Smooth muscle cell (in vitro differentiated cells): ENCODE data around the gene PCNP. TPM values are rescaled to one million over a fixed set of nuclear protein-coding genes. Genes with fewer than 3 reads are reported as not detected.

ENCODE experiments used
- DNase-seq: peaks from one replicate; lab custom pipeline; 2025; ENCODE audit not compliant: unreplicated experiment; lab: John Stamatoyannopoulos, UW
- H2AFZ ChIP-seq: fragments of 200-600 bp; sonication (generic); 2 replicates; pipeline ENCODE4 v1.6.0; 2016; ENCODE audit warnings: antibody characterized with exemption, low read depth, mild to moderate bottlenecking
- H3F3A ChIP-seq: fragments of 200-600 bp; sonication (generic); 2 replicates; pipeline ENCODE4 v1.6.0; 2017; ENCODE audit warnings: antibody characterized with exemption, low read depth
- H3K27ac ChIP-seq: fragments of 200-600 bp; sonication (generic); 2 replicates; pipeline ENCODE4 v1.5.1; 2016; ENCODE audit warnings: low read depth, mild to moderate bottlenecking
- H3K27me3 ChIP-seq: fragments of 200-600 bp; sonication (generic); 2 replicates; pipeline ENCODE4 v1.6.1; 2016; ENCODE audit warnings: low read depth, mild to moderate bottlenecking
- H3K36me3 ChIP-seq: fragments of 200-600 bp; sonication (generic); 2 replicates; pipeline ENCODE4 v1.5.1; 2016; ENCODE audit warnings: low read depth
- H3K4me1 ChIP-seq: fragments of 200-600 bp; sonication (generic); 2 replicates; pipeline ENCODE4 v1.5.1; 2016; ENCODE audit warnings: low read depth
- H3K4me2 ChIP-seq: fragments of 200-600 bp; sonication (generic); 2 replicates; pipeline ENCODE4 v1.6.0; 2016; ENCODE audit warnings: mild to moderate bottlenecking
- H3K4me3 ChIP-seq: fragments of 200-600 bp; sonication (generic); 2 replicates; pipeline ENCODE4 v1.5.1; 2016; ENCODE audit warnings: mild to moderate bottlenecking
- H3K79me2 ChIP-seq: fragments of 200-600 bp; sonication (generic); 2 replicates; pipeline ENCODE4 v1.6.0; 2016; ENCODE audit warnings: low read depth, mild to moderate bottlenecking
- H3K9ac ChIP-seq: fragments of 200-600 bp; sonication (generic); 2 replicates; pipeline ENCODE4 v1.6.0; 2016; ENCODE audit warnings: low read depth
- H3K9me3 ChIP-seq: fragments of 200-600 bp; sonication (generic); replicated peaks from 2 replicates; pipeline ENCODE4 v1.5.1; 2016; ENCODE audit warnings: low read depth
- H4K20me1 ChIP-seq: fragments of 200-600 bp; sonication (generic); 2 replicates; pipeline ENCODE4 v1.6.0; 2016; ENCODE audit warnings: low read depth
- WGBS: methylation state at CpG from one replicate; pipeline ENCODE4 v1.1.7; 2016; ENCODE audit warnings: low lambda C conversion rate; 5-methylcytosine and 5-hydroxymethylcytosine counted together
- polyA plus RNA-seq: library from polyadenylated mRNA; unstranded; fragments of >200 nt; fragmentation: Nextera tagmentation; extraction: Ambion mirVana; gene quantifications from 2 replicates; pipeline ENCODE4 v1.2.1, GENCODE V29; 2016
- total RNA-seq: library from RNA; depleted of rRNA; stranded (reverse); fragments of >200 nt; gene quantifications from 2 replicates; pipeline ENCODE4 v1.2.3, GENCODE V29; 2014
- TF ChIP-seq, protein P1 (sequence below): fragments of 200-600 bp; sonication (generic); IDR thresholded peaks from 2 replicates; pipeline ENCODE4 v1.5.1; 2017; ENCODE audit warnings: borderline replicate concordance, mild to moderate bottlenecking, antibody characterized with exemption; ENCODE audit not compliant: insufficient read depth, poor library complexity, severe bottlenecking

The PCNP gene
- total and polyA plus RNA-seq, 2 experiments from 2014 or later: 105 to 137 TPM

DNA sequence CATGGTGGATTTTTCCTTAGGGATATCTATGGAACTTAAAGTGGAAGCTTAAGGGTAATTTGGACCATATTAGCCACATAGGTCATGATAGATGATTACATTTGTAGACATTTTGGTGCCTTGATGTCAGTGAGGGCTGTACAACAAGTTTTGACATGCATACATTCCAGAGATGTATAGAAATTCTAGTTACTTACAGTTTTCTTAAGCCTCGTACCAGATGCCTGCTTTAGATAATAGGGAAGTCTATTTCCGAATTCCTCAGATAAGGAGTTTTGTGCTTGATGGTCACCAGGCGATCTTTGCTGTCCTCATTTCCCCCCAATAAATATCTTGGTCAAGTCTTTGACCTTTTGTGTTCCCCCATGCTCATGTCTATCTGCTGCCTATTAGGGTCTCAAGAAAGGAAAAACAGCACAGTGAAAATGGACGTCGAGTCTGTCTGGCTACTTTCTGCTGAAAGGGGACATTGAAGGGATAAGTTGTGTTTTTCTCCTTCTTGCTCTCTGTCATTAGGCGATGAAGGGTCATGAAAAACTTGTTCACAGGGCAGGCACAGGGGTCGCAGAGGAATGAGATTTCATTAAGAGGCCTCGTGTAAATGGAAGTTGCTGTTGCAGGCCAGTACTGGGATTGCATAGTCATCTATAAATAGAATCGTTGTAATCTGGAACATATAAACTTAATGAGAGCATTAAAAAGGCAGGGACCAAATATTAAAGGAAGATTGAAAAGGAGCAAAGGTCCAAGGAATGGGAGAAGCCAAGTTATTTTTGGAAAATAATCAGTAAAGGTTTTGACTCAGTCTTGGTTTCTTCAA, 41.0 kb upstream of the PCNP start:
- Histone ChIP-seq H3K4me2 (peak overlapping the region; percentile 63), H2AFZ (peak overlapping the region; percentile 66), H3K27ac (peak overlapping the region; percentile 88), H3K9me3 (no peaks in the 10 kb centered on the region), H3K79me2 (no peaks in the 10 kb centered on the region), H3K4me3 (no peak overlapping the region), H3K9ac (peak overlapping the region; percentile 65), H3F3A (peaks cover 8% of the 10 kb centered on the region), H3K27me3 (no peaks in the 10 kb centered on the region), H3K36me3 (no peaks in the 10 kb centered on the region), H4K20me1 (no peaks in the 10 kb centered on the region), H3K4me1 (peaks cover 14% of the 10 kb centered on the region)
- no peak for DNase-seq
- TF ChIP-seq, protein P1, sequence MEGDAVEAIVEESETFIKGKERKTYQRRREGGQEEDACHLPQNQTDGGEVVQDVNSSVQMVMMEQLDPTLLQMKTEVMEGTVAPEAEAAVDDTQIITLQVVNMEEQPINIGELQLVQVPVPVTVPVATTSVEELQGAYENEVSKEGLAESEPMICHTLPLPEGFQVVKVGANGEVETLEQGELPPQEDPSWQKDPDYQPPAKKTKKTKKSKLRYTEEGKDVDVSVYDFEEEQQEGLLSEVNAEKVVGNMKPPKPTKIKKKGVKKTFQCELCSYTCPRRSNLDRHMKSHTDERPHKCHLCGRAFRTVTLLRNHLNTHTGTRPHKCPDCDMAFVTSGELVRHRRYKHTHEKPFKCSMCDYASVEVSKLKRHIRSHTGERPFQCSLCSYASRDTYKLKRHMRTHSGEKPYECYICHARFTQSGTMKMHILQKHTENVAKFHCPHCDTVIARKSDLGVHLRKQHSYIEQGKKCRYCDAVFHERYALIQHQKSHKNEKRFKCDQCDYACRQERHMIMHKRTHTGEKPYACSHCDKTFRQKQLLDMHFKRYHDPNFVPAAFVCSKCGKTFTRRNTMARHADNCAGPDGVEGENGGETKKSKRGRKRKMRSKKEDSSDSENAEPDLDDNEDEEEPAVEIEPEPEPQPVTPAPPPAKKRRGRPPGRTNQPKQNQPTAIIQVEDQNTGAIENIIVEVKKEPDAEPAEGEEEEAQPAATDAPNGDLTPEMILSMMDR: no peak
- 28% methylated on average over 9 of the region's 9 CpGs for WGBS

DNA sequence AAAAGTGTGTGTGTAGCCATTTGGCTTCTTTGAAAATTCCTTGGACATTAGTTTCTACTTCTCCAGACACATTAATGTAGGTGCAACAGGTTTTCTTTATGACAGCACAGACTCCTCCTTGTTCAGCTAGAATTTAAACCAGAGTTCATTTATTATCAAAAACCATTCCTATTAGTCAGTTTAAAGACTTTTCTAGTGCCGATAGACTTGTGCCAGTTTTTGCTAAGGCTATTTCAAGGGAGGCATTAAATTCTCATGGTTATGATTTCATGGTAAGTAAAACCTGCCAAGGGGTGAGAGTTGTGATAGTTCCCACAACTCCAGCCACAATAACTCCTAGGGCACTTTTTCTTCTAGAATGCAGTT, 40.4 kb upstream of the PCNP start:
- no peaks in the 10 kb centered on the region for H3K9me3 ChIP-seq
- 16% methylated on average over 1 of the region's 1 CpG for WGBS
- peak overlapping the region; percentile 66 for H2AFZ ChIP-seq
- peak overlapping the region; percentile 63 for H3K4me2 ChIP-seq
- H3K9ac ChIP-seq: peak overlapping the region; percentile 65
- H3K4me1 ChIP-seq: peaks cover 14% of the 10 kb centered on the region
- no peak overlapping the region for H3K4me3 ChIP-seq
- TF ChIP-seq, protein P1: no peak
- DNase-seq: no peak
- no peaks in the 10 kb centered on the region for H4K20me1 ChIP-seq
- no peaks in the 10 kb centered on the region for H3K36me3 ChIP-seq
- no peaks in the 10 kb centered on the region for H3K27me3 ChIP-seq
- H3K79me2 ChIP-seq: no peaks in the 10 kb centered on the region
- H3K27ac ChIP-seq: peak overlapping the region; percentile 88
- H3F3A ChIP-seq: peaks cover 8% of the 10 kb centered on the region

DNA sequence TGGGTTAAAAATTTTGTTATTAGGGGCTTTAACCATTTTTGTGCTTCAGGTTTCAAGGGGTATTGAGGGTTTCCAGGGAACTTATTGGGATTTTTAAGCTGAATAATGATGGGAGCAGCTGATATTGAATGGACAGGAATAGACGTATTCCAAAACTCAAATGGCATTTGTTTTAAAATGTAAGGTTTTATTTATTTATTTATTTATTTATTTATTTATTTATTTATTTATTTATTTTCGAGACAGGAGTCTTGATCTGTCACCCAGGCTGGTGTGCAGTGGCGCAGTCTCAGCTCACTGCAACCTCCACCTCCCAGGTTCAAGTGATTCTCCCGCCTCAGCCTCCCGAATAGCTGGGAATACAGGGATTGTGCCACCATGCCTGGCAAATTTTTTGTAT, 38.8 kb upstream of the PCNP start:
- over 99% methylated on average over 5 of the region's 5 CpGs for WGBS

More for the DNA sequence above, 38.8 kb upstream of the PCNP start:
- Histone ChIP-seq H3K9ac (no peak overlapping the region), H3K27me3 (no peaks in the 10 kb centered on the region), H3K4me1 (peaks cover 14% of the 10 kb centered on the region), H3K4me2 (no peak overlapping the region), H4K20me1 (no peaks in the 10 kb centered on the region), H3K36me3 (no peaks in the 10 kb centered on the region), H3K79me2 (no peaks in the 10 kb centered on the region), H3K9me3 (no peaks in the 10 kb centered on the region), H3F3A (peaks cover 8% of the 10 kb centered on the region), H2AFZ (no peak overlapping the region), H3K27ac (no peak overlapping the region), H3K4me3 (no peak overlapping the region)
- TF ChIP-seq, protein P1: no peak
- DNase-seq: no peak
